GM18861 (cell line): ENCODE results near the gene RAB38.

Experiments used
- ATAC-seq: cut with Tn5 transposase; IDR thresholded peaks from one replicate; pipeline ENCODE4 v1.9.1; 2021; ENCODE audit not compliant: unreplicated experiment

The RAB38 gene

DNA sequence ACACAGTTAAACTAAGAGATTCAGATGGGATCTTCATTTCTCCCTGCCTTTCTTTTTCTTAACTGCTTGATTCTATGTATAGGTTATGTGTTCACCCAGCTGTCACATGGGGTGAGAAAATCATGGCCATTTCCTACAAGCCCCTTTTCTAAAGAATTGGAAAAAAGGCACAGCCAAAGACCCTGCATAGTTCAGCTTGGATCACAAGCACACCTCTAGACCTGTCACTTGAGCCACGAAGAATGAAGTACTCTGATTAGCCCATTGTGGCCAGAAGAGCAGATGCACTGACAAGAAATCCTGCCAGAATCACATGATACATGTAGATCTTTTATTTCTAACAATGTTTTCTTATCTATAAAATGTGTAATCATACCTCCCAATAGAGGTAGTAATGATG, 69.7 kb downstream of the RAB38 start:
- no peak for ATAC-seq

DNA sequence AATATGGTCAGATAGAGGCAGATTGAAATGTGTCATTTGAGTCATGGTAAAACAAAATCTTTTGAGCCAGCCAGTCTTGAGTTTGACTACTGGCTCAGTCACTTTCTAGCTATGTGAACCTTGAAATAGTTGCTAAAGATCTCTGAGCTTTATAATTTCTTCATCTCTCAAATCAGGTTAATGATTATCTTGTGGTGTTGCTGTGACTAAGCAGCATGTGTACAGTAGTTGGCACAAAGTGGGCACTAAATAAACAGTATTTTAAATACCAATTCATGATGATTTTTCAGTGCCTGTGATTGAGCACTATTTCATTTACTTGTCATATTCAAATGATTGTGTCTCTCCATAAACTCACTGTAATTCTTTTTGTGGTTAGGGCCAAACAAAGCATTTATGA, 70.8 kb downstream of the RAB38 start:
- ATAC-seq, result peak; percentile 76

DNA sequence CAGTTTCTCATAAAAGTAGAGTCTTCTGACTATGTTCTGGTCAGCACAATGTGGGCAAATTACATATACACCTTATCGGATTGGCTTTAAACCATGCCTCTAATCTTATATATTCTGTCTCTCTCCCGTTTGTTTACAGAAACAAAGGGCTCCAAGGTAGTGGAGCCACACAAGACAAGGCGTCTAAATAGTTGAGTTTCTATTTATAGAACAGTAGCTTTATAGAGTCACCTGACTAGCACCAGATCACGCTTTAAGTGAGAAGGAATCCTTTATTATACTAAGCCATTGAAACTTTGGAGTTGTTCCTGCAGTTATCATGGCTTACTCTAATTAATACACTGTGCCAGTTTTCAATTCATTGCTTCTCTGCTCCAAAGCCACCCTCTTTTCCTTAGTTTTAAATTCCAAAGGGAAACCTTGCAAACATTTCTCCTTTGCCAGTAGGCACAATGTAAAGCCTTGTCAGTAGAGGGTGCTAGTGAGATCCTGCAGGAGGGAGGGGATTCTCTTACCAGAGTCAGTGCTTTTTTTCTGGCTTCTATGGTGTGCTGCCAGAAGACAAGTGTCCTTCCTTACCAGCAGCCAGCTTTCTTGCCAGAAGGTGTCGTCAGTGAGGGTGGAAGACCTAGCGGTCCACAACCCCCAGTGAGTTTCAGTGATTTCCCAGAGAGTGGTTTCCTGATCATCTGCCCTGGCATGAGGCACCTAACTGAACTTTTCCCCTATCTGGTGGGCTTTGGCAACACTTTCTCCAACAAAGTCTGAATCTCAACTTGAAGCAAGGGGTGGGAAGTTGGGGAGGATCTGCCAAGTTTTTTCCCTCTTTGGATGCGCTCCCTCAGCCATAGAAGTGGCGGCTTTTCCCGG, 71.7 kb downstream of the RAB38 start:
- ATAC-seq, result peak; percentile 65

DNA sequence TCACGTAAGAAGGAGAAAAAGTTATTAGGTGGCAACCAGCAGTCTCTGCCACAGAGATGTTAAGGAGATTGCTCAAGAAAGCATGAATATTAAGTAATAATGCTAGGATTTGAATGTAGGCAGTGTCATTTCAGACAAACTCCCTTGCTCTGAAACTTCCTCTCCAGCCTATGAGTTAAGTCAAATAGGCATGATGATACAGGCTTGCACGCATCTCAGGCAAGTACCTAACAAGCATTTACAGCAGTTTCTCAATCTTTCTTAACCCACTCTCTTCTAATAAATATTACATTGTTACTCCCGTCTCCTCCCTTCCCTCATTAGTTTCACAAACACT, 72.7 kb downstream of the RAB38 start:
- no peak for ATAC-seq

DNA sequence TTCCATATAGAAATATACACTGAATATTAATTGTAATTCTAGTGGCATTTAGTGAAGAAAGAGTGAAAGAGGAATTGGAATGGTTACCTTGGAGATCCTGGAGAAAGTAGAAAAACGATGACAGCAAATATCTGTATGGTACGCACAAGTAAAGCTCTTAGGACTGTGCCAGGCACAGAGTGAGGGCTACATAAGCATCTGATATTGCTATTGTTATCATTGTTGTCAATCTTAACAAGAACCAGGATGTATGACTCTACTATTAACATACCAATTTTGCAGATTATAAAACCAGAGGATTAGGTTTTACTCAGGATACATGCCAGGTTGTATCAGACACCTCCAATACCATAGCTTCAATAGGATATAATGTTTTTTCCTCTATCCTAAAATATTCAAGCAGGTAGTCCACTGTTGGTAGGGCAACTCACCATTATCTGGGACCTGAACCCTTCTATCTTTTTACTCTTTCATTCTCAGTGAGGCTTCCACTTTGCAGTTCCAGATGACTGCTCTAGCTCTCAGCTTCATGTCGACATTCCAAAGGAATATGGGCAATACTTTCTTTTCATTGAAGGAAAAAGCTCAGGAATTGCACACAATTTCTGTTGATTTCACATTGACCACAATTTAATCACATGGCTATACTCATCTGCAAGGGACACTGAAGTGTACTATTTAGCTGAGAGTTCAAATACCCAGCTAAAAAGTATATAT, 73.2 kb downstream of the RAB38 start:
- no peak for ATAC-seq

DNA sequence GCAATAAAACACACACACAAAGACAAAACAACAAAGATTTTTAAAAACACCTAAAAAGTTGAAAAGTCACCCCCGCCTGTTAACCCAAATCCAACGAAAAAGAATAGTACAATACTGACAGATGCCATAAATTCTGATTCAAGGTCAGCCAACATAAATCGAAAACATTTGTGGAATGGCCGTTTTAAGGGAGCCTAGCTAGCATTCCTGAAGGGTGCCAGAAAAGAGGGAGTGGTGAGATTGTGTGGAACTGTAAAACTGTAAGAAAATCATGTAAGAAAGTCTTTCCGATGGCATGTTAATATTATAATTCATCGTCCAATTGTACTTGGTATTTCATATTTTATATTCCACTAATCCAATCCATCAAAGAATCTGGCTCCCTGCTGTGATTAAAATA, 75.1 kb downstream of the RAB38 start:
- ATAC-seq, result no peak

DNA sequence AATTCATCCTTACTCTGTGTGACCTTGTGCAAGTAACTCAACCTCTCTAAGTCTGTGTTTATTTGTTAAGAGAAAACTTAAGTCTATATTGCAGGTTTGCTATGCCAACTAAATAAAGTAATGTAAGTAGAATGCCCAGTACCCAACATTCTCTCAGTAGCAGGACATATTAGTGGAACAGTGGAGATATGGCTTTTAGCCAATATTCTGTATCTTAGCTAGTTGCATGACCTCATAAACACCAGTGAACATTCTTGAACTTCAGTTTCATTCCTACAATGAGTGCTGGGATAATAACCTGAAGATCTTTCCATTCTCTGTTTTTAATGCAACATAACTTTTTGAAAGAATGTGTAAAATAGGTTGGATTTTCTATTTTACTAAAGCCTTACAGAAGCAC, 77.0 kb downstream of the RAB38 start:
- ATAC-seq, result no peak

DNA sequence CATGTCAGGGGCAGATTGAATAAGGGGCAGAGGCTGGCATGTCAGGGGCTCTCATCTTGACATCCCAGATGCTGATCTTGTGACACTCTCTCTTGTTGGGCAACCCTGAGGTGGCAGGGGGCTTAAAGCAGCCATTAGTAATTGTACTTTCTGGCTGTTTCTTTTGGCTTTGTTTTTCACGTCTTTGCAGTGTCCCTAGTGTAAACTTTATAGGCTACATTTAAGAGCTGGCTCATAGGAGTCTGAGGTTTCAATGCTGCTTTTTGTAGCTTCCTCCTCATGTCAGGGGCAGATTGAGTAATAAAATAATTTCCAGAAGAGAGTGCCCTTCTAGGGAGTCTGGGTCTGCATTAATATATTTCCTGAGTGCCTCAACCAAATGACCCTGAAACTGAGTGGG, 86.1 kb downstream of the RAB38 start:
- no peak for ATAC-seq

DNA sequence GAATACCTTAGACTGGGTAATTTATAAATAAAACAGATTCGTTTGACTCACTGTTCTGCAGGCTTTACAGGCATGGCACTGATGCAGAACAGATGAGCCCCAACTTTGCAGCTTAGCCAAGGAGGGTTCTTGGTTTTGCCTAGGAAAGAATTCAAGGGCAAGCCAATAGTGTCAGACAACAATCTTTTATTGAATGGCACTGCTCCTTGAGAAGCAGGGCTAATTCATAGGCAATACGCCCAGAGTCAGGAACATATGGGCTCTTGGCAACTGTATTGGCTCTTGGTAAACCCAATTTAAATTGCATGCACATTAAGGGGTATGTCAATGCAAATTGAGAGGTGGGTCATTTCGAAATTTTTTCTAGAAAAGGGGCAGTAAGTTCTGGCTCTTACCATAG, 87.9 kb downstream of the RAB38 start:
- ATAC-seq, result no peak

DNA sequence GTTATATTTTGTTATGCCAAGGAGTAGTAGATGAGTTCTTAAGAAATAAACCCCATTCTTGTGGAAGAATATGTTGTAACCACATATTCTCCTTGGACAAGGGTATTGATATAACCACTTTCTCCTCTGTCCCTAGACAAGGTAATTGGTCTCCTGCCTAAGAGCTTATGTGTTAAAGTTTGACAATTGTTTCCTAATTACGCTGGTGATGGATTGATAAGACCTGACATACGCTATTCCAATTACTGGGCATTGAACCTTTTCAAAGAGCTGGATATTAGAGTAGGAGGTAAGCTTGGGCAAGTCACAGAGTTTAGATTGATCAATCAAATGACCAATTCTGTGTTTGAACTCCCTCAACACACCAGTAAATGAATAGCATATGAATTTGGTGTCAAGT, 88.9 kb downstream of the RAB38 start:
- no peak for ATAC-seq

DNA sequence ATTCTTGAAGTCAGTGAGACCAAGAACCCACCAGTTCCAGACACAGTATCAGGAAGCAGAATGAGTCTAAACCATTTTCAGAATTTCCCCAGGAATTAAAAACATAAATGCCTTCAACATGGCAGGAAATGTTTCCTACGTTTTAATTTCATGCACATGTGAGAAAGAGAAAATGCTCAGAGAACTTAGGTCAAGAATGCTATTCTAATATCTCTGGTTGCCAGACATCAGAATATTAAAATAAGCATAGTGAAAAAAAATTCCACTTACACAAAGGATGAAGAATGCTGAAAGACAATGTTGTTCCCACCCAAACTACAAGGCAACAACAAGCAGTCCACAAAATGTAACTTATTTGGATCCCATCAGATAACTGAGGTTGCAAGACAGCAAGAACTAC, 104.8 kb downstream of the RAB38 start:
- ATAC-seq, result no peak

DNA sequence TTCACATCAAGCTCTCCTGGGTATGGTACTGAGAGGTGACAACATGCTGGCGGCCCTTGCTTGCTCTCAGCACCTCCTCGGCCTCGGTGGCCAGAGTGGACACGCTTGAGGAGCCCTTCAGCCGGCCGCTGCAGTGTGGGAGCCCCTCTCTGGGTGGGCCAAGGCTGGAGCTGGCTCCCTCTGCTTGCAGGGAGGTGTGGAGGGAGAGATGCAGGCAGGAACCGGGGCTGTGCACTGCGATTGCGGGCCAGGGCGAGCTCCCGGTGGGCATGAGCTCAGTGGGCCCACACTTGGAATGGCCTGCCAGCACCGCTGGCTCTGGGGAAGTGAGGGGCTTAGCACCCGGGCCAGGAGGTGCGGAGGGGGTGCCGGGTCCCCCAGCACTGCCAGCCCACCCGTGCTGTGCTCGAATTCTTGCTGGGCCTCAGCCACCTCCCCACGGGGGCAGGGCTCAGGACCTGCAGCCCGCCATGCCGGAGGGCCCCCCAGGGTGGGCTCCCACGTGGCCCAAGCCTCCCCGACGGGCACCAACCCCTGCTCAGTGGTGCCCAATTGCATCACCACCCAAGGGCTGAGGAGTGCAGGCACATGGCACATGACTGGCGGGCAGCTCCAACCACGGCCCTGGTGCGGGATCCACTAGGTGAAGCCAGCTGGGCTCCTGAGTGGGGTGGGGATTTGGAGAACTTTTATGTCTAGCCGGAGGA, 106.2 kb downstream of the RAB38 start:
- ATAC-seq, result no peak

DNA sequence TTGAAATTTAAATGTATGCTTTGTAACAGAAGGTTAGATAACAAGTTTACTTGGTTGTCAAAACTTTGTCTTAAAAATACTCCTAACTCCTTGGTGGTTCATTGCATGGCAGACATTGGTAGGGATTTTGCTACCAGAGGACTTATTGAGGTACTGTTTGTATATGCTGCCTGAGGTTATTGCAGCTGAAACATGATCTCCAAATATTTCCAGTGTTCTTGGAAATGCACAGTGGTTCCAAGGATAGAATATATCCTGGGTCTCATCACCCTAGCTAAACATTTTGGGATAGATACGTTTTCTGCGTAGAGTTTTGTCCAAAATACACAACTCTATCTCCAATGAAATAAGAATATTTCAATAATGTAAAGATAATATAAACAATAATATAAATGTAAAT, 109.2 kb downstream of the RAB38 start:
- ATAC-seq, result no peak

DNA sequence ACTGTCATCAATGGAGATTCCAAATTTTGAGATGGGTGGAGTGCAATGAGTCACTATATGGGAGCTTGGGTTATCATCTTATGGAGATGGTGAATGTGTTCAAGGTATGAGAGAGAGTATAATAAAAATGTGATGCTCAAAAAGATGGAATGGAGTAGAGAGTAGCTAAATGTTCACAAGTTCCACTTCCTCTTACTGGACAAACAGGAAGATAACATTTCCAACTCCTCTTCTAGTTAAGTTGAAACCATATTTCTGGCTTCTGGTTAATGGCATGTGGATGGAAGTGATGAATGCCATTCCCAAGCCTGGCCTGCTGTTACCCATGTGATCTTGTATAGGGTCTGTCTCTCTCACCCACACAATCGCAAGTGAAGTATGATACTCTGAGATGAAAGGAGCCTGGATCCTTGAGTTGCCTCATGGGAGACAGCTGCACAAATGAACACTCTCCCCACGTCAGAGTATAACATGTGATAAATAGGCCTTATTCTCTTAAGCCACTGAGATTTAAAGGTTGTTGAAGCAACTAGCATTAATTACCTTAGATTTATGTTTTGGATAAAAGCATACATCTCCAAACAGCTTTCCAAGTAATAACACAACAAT, 111.0 kb downstream of the RAB38 start:
- ATAC-seq, result no peak
